SJSA1 (cell line): ENCODE results near the gene SUGP2. TPM values are rescaled to one million over a fixed set of nuclear protein-coding genes. Genes with fewer than 3 reads are reported as not detected.
"Not testable (repeated sequence)": the region's sequence is repeated elsewhere in the genome, so short reads cannot be mapped to it uniquely, and the experiment has no call there.

Experiments
- DNase-seq, 2 experiments: peaks; one replicate each; pipeline ENCODE4 v3.0.0-alpha.2; 2015 to 2020; ENCODE audit warnings: low spot score in 2 of 2, low read depth in 1 of 2
- H3K27ac ChIP-seq: fragments of 250-450 bp; sonication (Bioruptor Pico); 2 replicates; pipeline ENCODE4 v1.5.1; 2020; ENCODE audit warnings: mild to moderate bottlenecking, moderate library complexity
- H3K27me3 ChIP-seq: fragments of 250-450 bp; sonication (Bioruptor Pico); replicated peaks from 2 replicates; pipeline ENCODE4 v1.5.1; 2020; ENCODE audit warnings: mild to moderate bottlenecking, moderate library complexity
- H3K36me3 ChIP-seq: fragments of 250-450 bp; sonication (Bioruptor Pico); 2 replicates; pipeline ENCODE4 v1.5.1; 2020; ENCODE audit warnings: mild to moderate bottlenecking
- H3K4me1 ChIP-seq: fragments of 250-450 bp; sonication (Bioruptor Pico); replicated peaks from 2 replicates; pipeline ENCODE4 v1.6.1; 2021; ENCODE audit warnings: mild to moderate bottlenecking
- H3K4me3 ChIP-seq: fragments of 250-450 bp; sonication (Bioruptor Pico); 2 replicates; pipeline ENCODE4 v1.5.1; 2020; ENCODE audit warnings: mild to moderate bottlenecking
- H3K9me3 ChIP-seq: fragments of 250-450 bp; sonication (Bioruptor Pico); replicated peaks from 2 replicates; pipeline ENCODE4 v1.5.1; 2020; ENCODE audit warnings: mild to moderate bottlenecking
- total RNA-seq: library from RNA; depleted of rRNA; stranded (reverse); fragments of >200 nt; shearing (Covaris generic); gene quantifications from 2 replicates; pipeline ENCODE4 v1.2.3, GENCODE V29; 2014

The SUGP2 gene
- total RNA-seq, 1 experiment from 2014 or later = 46.4 TPM

- Histone ChIP-seq H3K4me3 (no peak overlapping the region), H3K9me3 (no peaks in the 10 kb centered on the region), H3K4me1 (peaks cover under 1% of the 10 kb centered on the region), H3K36me3 (no peaks in the 10 kb centered on the region), H3K27me3 (no peaks in the 10 kb centered on the region; the same call in none of the 2 replicates), H3K27ac (no peak overlapping the region)
- no peak for DNase-seq
Measured at GRCh38 chr19:18961767-18962620, 71.3 kb downstream of the SUGP2 start.

DNA sequence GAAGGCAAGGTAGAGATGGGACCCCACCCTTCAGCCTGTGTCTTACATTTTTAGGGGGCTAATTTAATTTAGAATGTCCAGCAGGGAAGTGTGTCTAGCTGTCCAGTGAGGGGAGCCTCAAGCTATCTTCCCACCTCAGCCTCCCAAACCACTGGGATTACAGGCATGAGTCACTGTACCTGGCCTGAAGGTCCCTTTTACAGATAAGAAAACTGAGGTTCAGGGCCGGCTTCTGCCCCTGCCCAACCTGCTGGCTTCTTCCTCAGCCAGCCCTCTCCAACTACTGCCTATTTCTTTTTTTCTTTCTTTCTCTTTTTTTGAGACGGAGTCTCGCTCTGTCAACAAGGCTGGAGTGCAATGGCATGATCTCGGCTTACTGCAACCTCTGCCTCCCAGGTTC, 72.9 kb downstream of the SUGP2 start:
- no peak for DNase-seq
- no peaks in the 10 kb centered on the region for H3K36me3 ChIP-seq
- no peaks in the 10 kb centered on the region; the same call in none of the 2 replicates for H3K27me3 ChIP-seq
- no peak overlapping the region for H3K4me3 ChIP-seq
- H3K9me3 ChIP-seq = no peaks in the 10 kb centered on the region
- no peak overlapping the region for H3K27ac ChIP-seq
- no peaks in the 10 kb centered on the region for H3K4me1 ChIP-seq

GRCh38 chr19:18955042-18955441, 78.3 kb downstream of the SUGP2 start:
- DNase-seq = no peak
- no peaks in the 10 kb centered on the region for H3K9me3 ChIP-seq
- no peaks in the 10 kb centered on the region for H3K4me1 ChIP-seq
- no peaks in the 10 kb centered on the region for H3K36me3 ChIP-seq
- H3K27me3 ChIP-seq = no peaks in the 10 kb centered on the region; the same call in 1 of the 2 replicates
- no peak overlapping the region for H3K27ac ChIP-seq
- H3K4me3 ChIP-seq = no peak overlapping the region

- Histone ChIP-seq H3K27ac (no peak overlapping the region), H3K4me3 (no peak overlapping the region), H3K9me3 (no peaks in the 10 kb centered on the region), H3K27me3 (no peaks in the 10 kb centered on the region; the same call in 1 of the 2 replicates), H3K36me3 (no peaks in the 10 kb centered on the region), H3K4me1 (no peaks in the 10 kb centered on the region)
- DNase-seq = no peak
Measured at GRCh38 chr19:18954094-18954493, 79.2 kb downstream of the SUGP2 start.

DNA sequence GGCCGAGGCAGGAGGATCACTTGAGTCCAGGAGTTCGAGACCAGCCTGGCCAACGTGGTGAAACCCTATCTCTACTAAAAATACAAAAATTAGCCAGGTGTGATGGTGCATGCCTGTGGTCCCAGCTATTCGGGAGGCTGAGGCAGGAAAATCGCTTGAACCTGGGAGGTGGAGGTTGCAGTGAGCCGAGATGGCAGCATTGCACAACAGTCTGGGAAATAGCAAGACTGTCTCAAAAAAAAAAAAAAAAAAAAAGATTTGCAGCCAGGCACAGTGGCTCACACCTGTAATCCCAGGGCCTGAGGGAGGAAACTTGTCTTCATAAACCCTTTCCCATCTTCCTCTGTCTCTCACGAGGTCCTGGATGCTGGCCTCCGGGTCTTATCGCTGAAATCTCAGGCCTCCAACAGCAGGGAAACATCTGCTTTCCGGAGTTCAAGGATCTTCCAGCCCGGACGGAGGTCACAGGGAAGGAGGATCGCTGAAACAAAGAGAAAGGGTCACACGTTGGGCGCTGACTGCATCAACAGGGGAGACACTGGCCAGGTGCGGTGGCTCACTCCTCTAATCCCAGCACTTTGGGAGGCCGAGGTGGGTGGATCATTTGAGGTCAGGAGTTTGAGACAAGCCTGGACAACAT, 80.8 kb downstream of the SUGP2 start:
- H3K27ac ChIP-seq, H3K27me3 ChIP-seq, H3K9me3 ChIP-seq, DNase-seq, H3K36me3 ChIP-seq, H3K4me3 ChIP-seq, H3K4me1 ChIP-seq: not testable (repeated sequence)

GRCh38 chr19:18951721-18952281, 81.5 kb downstream of the SUGP2 start:
- H3K36me3 ChIP-seq = no peaks in the 10 kb centered on the region
- H3K27me3 ChIP-seq = no peaks in the 10 kb centered on the region
- no peaks in the 10 kb centered on the region for H3K4me1 ChIP-seq
- H3K4me3 ChIP-seq = no peak overlapping the region
- no peak overlapping the region for H3K27ac ChIP-seq
- H3K9me3 ChIP-seq = no peaks in the 10 kb centered on the region
- no peak for DNase-seq

GRCh38 chr19:18949858-18950257, 83.5 kb downstream of the SUGP2 start:
- Histone ChIP-seq H3K9me3 (no peaks in the 10 kb centered on the region), H3K4me3 (no peak overlapping the region), H3K27me3 (no peaks in the 10 kb centered on the region), H3K4me1 (no peaks in the 10 kb centered on the region), H3K27ac (no peak overlapping the region), H3K36me3 (no peaks in the 10 kb centered on the region)
- no peak for DNase-seq

DNA sequence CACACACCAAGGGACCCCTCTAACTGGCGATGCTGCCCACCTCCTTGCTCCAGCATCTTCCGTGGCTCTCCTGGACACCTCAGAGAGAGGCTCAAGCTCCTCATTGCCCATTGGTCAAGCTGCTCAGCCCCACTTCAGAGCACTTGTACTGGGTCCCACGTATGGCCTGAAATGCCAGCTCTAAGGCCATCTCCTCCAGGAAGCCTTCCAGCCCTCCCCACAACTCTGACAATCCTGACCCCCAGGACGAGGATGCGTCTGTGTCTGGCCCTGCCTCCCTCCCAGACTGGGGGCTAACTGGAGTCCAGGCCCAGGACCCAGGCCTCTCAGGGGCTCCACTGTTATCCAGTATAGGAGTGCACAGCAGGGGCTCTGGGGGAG, 84.4 kb downstream of the SUGP2 start:
- H3K36me3 ChIP-seq = no peaks in the 10 kb centered on the region
- no peaks in the 10 kb centered on the region for H3K9me3 ChIP-seq
- no peak overlapping the region for H3K4me3 ChIP-seq
- no peak overlapping the region for H3K27ac ChIP-seq
- H3K27me3 ChIP-seq = no peaks in the 10 kb centered on the region
- no peak for DNase-seq
- H3K4me1 ChIP-seq = no peaks in the 10 kb centered on the region

DNA sequence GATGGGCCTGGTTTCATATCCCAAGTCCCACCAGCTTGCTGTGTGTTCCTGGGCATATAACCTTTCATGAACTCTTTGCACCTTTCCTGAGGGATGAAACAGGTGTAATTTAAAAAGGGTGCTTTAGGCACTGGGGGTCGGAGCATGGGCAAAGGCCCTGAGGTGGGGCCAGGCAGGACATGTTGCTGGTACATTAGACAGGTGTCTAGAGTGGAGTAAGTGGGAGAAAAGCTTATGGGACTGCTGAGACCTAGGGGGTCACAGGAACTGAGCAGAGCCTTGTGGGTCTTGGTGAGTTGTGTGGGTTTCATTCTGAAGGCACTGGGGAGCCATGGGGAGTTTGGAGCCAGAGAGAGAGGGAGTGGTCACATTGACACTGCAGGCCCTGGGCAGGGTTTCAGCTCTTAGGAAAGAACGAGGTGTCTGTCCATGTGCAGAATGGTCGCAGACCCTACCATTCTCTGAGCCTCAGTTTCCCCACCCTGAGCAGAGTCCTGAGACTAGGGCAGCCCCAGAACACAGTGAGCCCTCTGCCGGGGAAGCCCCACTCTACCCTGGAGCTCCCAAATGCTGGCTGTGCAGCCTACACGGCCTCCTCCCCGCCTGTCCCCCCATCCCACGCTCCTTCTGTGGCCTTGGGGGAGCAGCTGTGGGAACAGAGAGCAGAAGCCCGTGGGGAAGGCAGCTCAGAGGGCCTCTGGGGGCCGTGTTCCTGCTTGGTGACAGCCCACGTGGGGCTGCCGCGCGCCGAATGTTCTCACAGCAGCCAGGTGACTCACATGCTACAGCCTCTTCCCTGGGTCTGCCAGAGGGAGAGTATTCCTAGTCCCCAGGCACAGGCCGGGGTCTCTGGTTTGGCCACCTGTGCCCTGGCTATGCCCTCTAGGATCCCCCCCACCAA, 85.0 kb downstream of the SUGP2 start:
- H3K9me3 ChIP-seq = no peaks in the 10 kb centered on the region
- H3K4me1 ChIP-seq = no peaks in the 10 kb centered on the region
- no peak for DNase-seq
- no peaks in the 10 kb centered on the region for H3K36me3 ChIP-seq
- no peak overlapping the region for H3K27ac ChIP-seq
- no peak overlapping the region for H3K4me3 ChIP-seq
- no peaks in the 10 kb centered on the region for H3K27me3 ChIP-seq

DNA sequence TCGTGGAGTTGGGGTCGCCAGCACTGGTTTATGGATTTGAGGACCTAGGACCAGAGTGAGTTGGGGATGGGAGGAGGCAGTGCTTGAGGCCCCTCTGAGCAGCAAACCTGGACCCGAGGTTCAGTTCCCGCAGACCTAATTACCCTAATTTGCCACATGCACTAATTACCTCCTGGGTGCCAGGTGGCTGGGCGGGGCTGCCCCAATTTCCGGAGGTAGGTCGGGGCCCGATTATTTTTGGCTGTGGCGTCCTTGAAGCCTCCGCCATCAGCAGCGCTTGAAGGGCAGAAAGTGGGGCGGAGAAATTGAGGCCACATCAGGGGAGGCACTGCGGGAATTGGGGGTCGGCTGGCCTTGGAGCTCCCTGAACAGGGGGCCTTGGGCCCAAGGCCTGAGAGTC, 86.4 kb downstream of the SUGP2 start:
- no peak for DNase-seq
- H3K27me3 ChIP-seq = no peaks in the 10 kb centered on the region
- H3K9me3 ChIP-seq = no peaks in the 10 kb centered on the region
- H3K4me1 ChIP-seq = no peaks in the 10 kb centered on the region
- H3K4me3 ChIP-seq = no peak overlapping the region
- H3K27ac ChIP-seq = no peak overlapping the region
- H3K36me3 ChIP-seq = no peaks in the 10 kb centered on the region

DNA sequence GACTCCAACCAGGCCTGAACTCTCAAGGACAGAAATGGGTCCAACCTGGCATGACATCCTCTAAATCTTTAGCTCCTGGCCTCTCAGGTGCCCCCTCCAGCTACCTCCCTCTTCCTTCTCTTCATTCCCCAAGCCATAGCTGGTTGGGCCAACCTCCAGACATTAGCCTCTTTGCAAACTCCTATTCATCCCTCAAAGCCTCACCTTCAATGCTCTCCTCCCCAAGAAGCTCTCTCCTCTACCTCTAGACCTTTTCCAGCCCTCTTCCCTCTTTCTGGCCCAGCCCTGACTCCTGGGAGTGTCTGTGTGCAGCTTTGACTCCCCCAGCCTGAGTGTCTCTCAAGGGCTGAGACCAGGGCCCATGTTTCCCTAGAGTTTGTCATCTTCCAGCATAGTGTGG, 87.0 kb downstream of the SUGP2 start:
- DNase-seq = no peak
- Histone ChIP-seq H3K4me1 (peaks cover 3% of the 10 kb centered on the region), H3K27me3 (no peaks in the 10 kb centered on the region), H3K4me3 (no peak overlapping the region), H3K27ac (no peak overlapping the region), H3K9me3 (no peaks in the 10 kb centered on the region), H3K36me3 (no peaks in the 10 kb centered on the region)

GRCh38 chr19:18945297-18945696, 88.0 kb downstream of the SUGP2 start:
- Histone ChIP-seq H3K36me3 (no peaks in the 10 kb centered on the region), H3K4me3 (no peak overlapping the region), H3K27ac (no peak overlapping the region), H3K9me3 (no peaks in the 10 kb centered on the region), H3K4me1 (peaks cover 3% of the 10 kb centered on the region), H3K27me3 (no peaks in the 10 kb centered on the region)
- no peak for DNase-seq

GRCh38 chr19:18943465-18943864, 89.9 kb downstream of the SUGP2 start:
- peaks cover 9% of the 10 kb centered on the region for H3K4me1 ChIP-seq
- no peaks in the 10 kb centered on the region for H3K27me3 ChIP-seq
- H3K27ac ChIP-seq = no peak overlapping the region
- no peaks in the 10 kb centered on the region for H3K9me3 ChIP-seq
- no peak for DNase-seq
- H3K4me3 ChIP-seq = no peak overlapping the region
- H3K36me3 ChIP-seq = peaks cover 7% of the 10 kb centered on the region
